Psoas muscle (tissue), 8 donors: ENCODE data around the gene LRFN2. TPM values are rescaled to one million over a fixed set of nuclear protein-coding genes. Genes with fewer than 3 reads are reported as not detected.

Experiments
- ATAC-seq, 4 donors: fragments of 200-7000 bp; cut with Tn5 transposase; one replicate each; pipeline ENCODE4 v1.9.1; 2020; ENCODE audit warnings: moderate library complexity in 3 of 4, mild to moderate bottlenecking in 2 of 4
- DNase-seq, 2 donors: peaks; one replicate each; pipeline ENCODE4 v3.0.0-alpha.2; 2020
- H3K27ac ChIP-seq: fragments of 200-600 bp; one replicate; pipeline ENCODE4 v1.8.0; 2022
- H3K27me3 ChIP-seq, 3 donors: fragments of 200-600 bp in 1 of 3; one replicate each; pipeline versions ENCODE4 v1.6.1 to v1.8.0; 2013 to 2022; ENCODE audit warnings: low read length in 2 of 3, mild to moderate bottlenecking in 2 of 3, moderate library complexity in 1 of 3; ENCODE audit not compliant: insufficient read depth in 3 of 3
- H3K36me3 ChIP-seq, 2 donors: fragments of 200-600 bp in 1 of 2; one replicate each; pipeline versions ENCODE4 v1.6.1 to v1.8.0; 2013 to 2022; ENCODE audit warnings: low read depth in 1 of 2, mild to moderate bottlenecking in 1 of 2, moderate library complexity in 1 of 2; ENCODE audit not compliant: insufficient read depth in 1 of 2
- H3K4me1 ChIP-seq: fragments of 200-600 bp; one replicate; pipeline ENCODE4 v1.8.0; 2022
- H3K4me3 ChIP-seq: fragments of 200-600 bp; one replicate; pipeline ENCODE4 v1.8.0; 2022; ENCODE audit warnings: mild to moderate bottlenecking
- H3K9me3 ChIP-seq: fragments of 200-600 bp; one replicate; pipeline ENCODE4 v1.8.0; 2022
- CTCF ChIP-seq: fragments of 200-600 bp; IDR thresholded peaks from one replicate; pipeline ENCODE4 v1.8.0; 2022; ENCODE audit warnings: antibody characterized with exemption
- WGBS, 3 donors: extraction: QIAGEN DNeasy Blood & Tissue Kit; methylation state at CpG; one replicate each; pipeline versions ENCODE4 v1.1.6 to v1.1.7; 2013; 5-methylcytosine and 5-hydroxymethylcytosine counted together
- intact Hi-C, 2 donors: fragments of 100-400 bp; cut with DNase I; formaldehyde crosslinking; loops; one replicate each; pipeline versions ENCODE4 v1.11.0 to v1.14.2; 2022
- polyA plus RNA-seq, 3 donors: library from polyadenylated mRNA; stranded (reverse); fragments of 200-250 nt; gene quantifications; one replicate each; pipeline ENCODE4 v1.2.3, GENCODE V29; 2013
- total RNA-seq, 4 donors: library from RNA; stranded (reverse); fragmentation: NEBNext Ultra II Directional in 2 of 4; extraction: Animal tissue kit (Norgen Biotek cat#: 25700) in 2 of 4; gene quantifications; one replicate each; pipeline versions ENCODE4 v1.2.1 to v1.2.4, GENCODE V29; 2021 to 2023
- donor health status: healthy with polysubstance abuse.
- donor health status: DM: no; HTN: no; CAD: no; lungs with moderate emphysema.
- donor health status: Bipolar disorder and iron deficiency.
- donor health status: healthy.
- donor health status: DM: yes; HTN: yes; CAD: no.
- donor health status: DM: no; HTN: no; CAD: no.
- donor health status: DM: no; HTN: no; CAD: no.
- donor health status: DM: yes; HTN: yes; CAD: no.

Gene LRFN2
- total and polyA plus RNA-seq, 7 donors, result 0.06 TPM; not detected in 6

DNA sequence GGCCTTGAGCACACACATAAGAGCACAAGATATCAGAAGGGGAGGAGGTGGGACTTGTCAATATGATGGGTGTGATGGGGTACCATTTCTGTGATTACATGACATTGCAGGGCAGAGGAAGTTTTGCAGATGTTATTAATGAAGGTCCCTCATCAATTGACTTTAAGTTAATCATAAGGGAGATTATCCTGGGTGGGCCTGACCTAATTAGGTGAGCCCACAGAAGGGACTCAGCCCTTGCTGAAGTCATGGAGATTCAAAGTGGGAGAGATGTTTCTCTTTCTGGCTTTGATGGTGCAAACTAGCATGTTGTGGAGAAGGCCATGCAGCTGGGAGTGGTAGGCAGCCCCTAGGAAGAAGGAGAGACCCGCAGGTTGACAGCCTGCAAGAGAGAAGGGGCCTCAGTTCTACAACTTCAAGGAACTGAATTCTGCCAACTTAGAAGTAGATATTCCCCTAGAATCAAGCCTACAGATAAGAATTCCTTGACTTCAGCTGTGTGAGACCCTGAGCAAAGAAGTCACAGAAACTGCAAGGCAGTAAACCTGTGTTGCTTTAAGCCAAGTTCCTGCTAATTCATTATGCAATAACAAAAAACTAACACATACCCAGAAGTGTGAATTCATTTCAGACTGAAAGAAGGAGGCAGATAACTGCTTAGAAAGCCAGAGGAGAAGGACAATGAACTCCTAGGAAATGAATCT, 131.3 kb downstream of the LRFN2 start:
- 87 to 93% (median 89%) methylated on average over 1 of the region's 1 CpG for WGBS, 3 donors
- Histone ChIP-seq H3K27ac (no peak overlapping the region), H3K27me3 (no peaks in the 10 kb centered on the region), H3K36me3 (no peaks in the 10 kb centered on the region), H3K4me3 (no peak overlapping the region), H3K4me1 (no peaks in the 10 kb centered on the region), H3K9me3 (no peaks in the 10 kb centered on the region)
- no peak for DNase-seq
- ATAC-seq, result no peak
- no peak for TF ChIP-seq CTCF
- intact Hi-C loops, result no loop called here

GRCh38 chr6:40450483-40450882, 136.7 kb downstream of the LRFN2 start:
- Histone ChIP-seq H3K4me3 (no peak overlapping the region), H3K27me3 (no peaks in the 10 kb centered on the region), H3K36me3 (no peaks in the 10 kb centered on the region), H3K9me3 (no peaks in the 10 kb centered on the region), H3K27ac (no peak overlapping the region), H3K4me1 (no peaks in the 10 kb centered on the region)
- DNase-seq, result no peak
- no peak for TF ChIP-seq CTCF
- intact Hi-C loops, result no loop called here
- WGBS, 3 donors, result 73 to 84% (median 77%) methylated on average over 4 of the region's 4 CpGs
- ATAC-seq, result no peak

GRCh38 chr6:40444811-40445210, 142.4 kb downstream of the LRFN2 start:
- DNase-seq, result no peak
- Histone ChIP-seq H3K27ac (no peak overlapping the region), H3K4me1 (no peaks in the 10 kb centered on the region), H3K4me3 (no peak overlapping the region), H3K27me3 (no peaks in the 10 kb centered on the region), H3K9me3 (no peaks in the 10 kb centered on the region), H3K36me3 (no peaks in the 10 kb centered on the region)
- no peak for TF ChIP-seq CTCF
- ATAC-seq, result no peak
- WGBS, 3 donors, result 38 to 47% (median 42%) methylated on average over 1 of the region's 1 CpG
- intact Hi-C loops, result no loop called here

GRCh38 chr6:40444312-40444711, 142.9 kb downstream of the LRFN2 start:
- no peak overlapping the region for H3K27ac ChIP-seq
- WGBS, 3 donors, result 56 to 64% (median 62%) methylated on average over 3 of the region's 3 CpGs
- H3K4me1 ChIP-seq, result no peaks in the 10 kb centered on the region
- no peak overlapping the region for H3K4me3 ChIP-seq
- no peaks in the 10 kb centered on the region for H3K27me3 ChIP-seq
- no peak for TF ChIP-seq CTCF
- H3K9me3 ChIP-seq, result no peaks in the 10 kb centered on the region
- intact Hi-C loops, result no loop called here
- H3K36me3 ChIP-seq, result no peaks in the 10 kb centered on the region
- ATAC-seq, result no peak
- no peak for DNase-seq

DNA sequence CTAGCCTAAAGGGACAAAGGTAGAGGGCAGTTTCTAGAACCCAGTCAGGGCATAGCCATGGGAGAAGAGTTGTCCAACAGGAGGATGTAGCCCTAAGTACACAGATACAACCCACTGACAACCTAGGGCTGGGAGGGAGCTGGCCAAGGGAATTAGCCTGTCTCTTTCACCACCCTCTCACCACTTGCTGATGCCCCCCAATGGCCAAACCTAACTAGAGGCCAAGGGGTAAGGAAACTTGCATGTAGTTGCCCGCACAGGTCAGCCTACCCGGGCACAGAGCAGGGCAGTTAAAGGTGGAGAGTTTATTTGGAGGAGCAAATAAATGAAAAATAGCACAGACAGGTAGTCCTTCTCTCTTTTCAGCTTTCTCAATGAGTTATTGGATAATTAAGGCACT, 143.3 kb downstream of the LRFN2 start:
- Histone ChIP-seq H3K4me3 (no peak overlapping the region), H3K27ac (no peak overlapping the region), H3K27me3 (no peaks in the 10 kb centered on the region), H3K36me3 (no peaks in the 10 kb centered on the region), H3K4me1 (no peaks in the 10 kb centered on the region), H3K9me3 (no peaks in the 10 kb centered on the region)
- ATAC-seq (no peak), DNase-seq (no peak)
- intact Hi-C loops, result no loop called here
- TF ChIP-seq CTCF, result no peak
- 92 to 98% (median 97%) methylated on average over 2 of the region's 2 CpGs for WGBS, 3 donors
